HUDEP-2 (cell line): Measurements from ENCODE around the gene ELFN1.

ENCODE experiments used
- DNase-seq, 76 experiments: peaks; one replicate each; lab custom pipeline; 2025; ENCODE audit not compliant: unreplicated experiment in 76 of 76; lab: John Stamatoyannopoulos, UW

Gene ELFN1

DNA sequence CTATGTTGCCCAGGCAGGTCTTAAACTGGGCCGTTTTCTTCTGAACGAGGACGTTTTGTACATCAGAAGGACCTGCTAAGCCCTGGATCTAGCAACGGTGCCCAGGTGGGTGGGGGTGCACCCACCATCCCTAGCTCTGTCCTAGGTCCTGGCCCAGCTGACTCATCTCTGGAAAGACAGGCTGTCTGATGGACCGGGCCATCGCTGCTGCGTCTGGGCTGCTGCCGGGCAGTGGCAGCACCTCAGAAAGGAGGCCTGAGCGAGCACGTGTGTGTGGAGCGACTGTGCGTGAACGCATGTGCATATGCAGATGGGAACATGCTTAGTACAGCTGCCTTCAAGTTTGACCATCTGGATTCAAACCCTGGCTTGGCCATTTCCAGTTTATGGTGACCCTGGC, 7.3 kb upstream of the ELFN1 start:
- no peak for DNase-seq

DNA sequence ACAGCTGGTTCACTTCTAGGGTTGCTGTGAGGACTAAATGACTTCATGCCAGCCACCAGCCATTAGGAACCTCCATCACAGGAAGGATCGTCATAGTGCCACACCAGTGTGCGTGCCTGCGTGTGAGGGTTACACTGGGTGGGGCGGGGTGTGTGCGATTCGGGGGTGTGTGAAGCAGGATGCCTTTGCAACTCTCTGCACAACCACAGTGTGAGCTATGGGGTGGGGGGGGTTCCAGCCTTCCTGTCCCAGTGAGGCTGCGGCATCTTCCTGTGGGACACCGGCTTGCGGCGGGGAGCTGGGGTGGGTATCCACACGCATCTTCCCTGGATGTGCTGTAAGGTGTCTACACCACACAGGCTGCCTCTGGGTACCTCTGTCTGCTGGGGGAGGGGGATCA, 6.9 kb upstream of the ELFN1 start:
- no peak for DNase-seq

- no peak for DNase-seq
Measured at GRCh38 chr7:1663857-1664651, 6.0 kb upstream of the ELFN1 start.

GRCh38 chr7:1664711-1665548, 5.1 kb upstream of the ELFN1 start:
- peak in 29 of 76 experiments; percentile 2 to 68 (median 27) for DNase-seq

DNA sequence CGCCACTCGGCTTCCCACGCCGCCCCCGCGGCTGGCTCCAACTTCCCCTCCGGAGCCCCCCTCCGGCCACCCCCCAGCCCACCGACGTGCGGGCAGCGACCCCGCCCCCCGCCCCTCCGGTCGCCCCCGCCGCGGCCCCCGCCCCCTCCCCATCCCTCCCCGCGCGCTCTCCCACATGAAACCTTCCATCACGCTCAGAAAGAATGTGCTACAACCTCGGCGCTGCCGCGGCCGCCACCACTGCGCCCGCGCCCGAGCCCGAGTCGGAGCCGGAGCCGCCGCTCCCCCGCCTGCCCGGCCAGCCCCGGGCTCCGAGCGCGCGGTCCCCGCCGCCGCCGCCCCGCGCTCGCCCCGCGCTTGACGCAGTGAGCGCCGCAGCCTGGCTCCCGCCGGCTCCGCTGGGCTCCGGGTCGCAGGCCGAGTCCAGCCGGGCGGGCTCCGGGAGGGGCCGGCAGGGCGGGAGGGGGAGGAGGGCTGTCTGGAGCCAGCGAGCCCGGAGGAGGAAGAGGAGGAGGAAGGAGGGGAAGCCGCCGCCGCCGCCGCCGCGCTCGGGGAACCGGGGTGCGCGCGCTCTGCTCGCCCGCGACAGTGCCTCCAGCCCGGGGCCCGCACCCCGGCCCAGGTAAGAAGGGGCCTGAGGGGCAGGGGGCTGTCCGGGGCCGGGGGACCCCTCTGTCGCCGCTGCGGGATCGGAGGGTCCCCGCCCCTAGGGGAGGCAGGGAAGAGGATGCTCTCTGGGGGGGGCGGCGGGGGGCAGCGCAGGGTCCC, 4.3 kb upstream of the ELFN1 start:
- no peak for DNase-seq

DNA sequence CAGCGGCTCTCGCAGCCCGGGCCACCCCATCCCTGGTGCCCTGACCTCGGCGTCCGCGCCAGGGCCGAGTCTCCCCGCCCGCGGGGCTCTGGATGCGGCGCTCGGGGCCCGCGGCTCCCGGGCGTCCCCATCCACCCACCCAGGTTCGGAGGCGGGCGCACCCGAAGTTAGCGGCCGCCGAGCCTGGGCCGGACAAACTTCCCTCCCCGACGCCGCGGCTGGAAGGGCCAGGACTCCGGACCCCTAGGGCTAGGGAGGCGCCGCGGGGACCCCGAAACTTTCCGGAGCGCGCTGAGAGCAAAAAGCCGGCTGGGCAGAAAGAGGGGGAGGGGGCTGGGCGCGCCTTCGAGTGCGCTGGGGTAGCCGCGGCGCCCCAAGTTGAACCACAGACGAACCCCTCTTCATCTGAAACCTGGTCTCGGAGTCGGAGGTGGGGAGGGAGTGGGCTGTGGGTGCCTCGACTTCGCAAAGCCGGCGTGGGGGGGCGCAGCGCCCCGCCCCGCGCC, 3.7 kb upstream of the ELFN1 start:
- DNase-seq = no peak

DNA sequence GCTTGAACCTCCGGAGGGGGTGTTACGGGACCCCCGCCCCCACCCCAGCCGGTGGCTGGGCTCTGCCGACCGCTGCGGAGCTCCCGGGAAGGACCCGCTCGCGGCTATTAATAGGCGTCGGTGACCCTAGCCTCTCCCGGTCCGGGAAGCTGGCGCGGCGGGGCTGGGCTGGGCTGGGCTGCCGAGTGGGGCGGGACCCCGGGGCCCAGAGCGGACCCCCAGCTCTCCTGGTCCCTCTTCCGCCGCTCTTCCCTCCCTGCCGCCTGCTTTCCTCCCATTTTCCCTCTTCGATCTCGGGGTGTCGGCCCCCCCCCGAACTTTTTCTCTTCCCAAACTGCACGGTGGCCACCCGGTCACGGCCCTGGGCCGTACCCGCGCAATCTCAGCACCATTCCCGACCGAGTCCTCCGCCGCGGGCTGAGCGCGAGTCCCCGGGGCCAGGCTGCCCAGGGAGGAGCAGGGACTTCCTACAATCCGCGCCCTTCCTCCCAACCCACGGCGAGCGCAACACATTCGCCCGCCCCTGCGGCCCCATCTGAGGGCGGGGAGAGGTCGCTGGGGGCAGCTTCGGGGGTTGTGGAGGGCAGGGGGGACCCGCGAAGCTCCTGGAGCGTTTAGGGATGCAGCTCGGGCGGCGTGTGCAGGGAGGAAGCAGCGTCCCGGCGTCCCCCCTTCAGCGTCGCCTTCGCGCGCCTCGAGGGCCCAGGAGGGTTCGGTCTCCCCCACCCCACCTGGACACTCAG, 3.1 kb upstream of the ELFN1 start:
- no peak for DNase-seq

GRCh38 chr7:1667566-1668395, 2.3 kb upstream of the ELFN1 start:
- no peak for DNase-seq

DNA sequence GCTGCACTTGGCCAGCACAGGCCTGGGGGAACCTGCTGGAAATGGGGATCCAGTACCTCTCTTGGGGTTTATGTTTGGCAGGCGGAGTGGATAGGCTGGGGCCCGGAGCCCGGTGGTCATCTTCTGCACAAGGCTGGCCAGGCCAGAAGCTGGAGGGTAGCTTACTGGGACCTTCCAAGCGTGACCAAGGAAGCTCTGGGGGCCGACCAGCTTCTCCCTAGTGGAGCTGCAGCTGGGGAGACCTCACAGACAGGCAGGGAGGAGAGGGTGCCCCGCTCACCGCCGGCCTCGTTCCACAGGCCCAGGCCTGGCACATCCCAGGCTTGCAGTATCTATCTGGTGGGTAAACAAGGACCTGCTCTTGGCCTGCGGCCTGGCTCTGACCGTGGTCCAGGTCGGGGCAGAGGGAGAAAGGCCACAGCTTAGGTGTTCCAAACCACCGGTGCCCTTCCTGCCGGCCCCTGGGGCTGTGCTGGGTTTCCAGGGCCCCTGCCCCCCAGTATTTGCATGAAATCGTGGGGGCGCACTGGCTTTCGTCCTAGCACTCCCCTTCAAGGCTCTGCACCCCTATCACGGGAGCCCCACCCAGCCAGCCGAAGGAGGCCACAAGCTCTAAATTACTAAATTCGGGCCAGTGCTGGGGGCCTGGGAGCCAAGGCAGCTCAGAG, 1.5 kb upstream of the ELFN1 start:
- peak in 1 of 76 experiments; percentile 57 for DNase-seq

- peak in 3 of 76 experiments; percentile 7 to 13 (median 11) for DNase-seq
Measured at GRCh38 chr7:1669064-1669951, 769 bp upstream of the ELFN1 start.

- DNase-seq = no peak
Measured at GRCh38 chr7:1670894-1671593, 967 bp downstream of the ELFN1 start.

DNA sequence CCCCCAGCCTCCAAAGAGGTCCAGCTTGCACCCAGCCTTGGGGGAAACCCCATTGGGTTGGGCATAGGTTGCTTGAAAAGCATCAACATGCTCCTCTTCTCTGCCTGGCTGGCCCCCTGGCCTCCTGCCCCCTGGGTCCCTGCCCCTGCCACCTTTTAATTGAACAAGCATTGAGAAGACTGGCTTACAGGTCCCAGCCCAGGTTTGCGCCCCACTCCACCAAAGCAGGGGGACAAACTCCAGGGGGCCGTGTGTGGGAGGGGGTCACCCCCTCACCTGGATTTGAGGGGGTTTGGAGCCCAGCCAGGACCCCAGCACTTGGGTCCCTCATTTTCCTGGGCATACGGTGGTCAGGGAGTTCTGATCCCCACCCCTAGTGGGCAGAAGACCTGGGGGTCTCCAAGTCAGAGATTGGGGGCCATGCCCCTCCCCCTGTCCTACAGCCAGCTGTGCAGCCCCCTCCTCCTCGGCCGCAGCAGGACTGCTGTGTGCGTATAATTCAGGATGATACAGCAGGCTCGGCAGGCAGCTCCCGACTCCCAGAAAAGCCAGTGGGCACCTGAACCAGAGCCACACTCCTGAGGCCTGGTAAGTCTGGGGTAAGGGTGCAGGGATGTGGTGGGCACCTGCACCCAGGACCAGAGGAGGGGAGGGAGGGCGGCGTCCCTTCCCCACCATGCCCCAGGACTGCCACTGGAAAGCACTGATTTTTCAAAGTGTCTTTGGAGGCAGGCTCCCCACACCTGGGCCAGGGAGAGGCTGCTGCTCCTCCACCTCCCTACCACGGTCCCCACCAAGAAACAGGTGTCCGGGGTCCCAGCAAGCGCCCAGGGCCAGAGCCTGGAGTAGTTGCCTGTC, 1.7 kb downstream of the ELFN1 start:
- DNase-seq = no peak

DNA sequence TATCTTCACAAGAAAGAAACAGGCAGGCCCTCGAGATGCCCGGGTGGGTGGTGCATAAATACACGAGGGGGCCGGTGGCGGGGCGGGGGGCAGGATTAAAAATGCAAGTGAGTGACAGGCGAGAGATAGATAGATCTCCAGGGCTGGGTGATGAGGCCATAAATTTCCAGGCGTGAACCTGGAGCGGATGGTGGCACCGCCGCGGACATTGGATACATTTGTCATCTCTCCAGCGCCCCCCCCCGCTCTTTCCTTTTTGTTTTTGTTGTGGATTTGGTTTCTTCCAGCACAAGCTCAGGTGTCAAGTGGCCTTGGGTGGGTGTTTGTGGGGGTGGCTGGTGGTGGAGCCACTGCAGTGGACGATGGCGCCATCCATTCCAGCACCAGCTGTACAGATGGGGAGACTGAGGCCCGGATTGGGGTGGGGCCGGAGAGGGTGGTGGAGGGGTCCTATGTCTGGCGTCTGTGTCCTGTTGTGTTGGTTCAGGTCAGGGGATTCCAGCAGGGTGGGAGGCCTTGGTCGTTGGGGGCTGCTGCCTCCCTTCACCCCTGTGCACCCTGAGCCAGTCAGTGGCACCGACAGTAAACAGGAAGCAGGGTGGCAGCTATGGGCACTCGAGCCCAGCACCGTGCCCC, 2.9 kb downstream of the ELFN1 start:
- no peak for DNase-seq

- DNase-seq = no peak
Measured at GRCh38 chr7:1673581-1674118, 3.6 kb downstream of the ELFN1 start.

GRCh38 chr7:1674161-1675035, 4.3 kb downstream of the ELFN1 start:
- no peak for DNase-seq
